AG09309 (cell line): ENCODE data around the gene LIME1.

Experiments
- DNase-seq: peaks from one replicate; pipeline ENCODE4 v3.0.0-alpha.2; 2010; ENCODE audit warnings: low read depth
- H3K4me3 ChIP-seq: 2 replicates; pipeline ENCODE4 v1.5.1; 2011; ENCODE audit warnings: mild to moderate bottlenecking, low read depth, low read length, moderate library complexity; ENCODE audit not compliant: control insufficient read depth
- CTCF ChIP-seq: IDR thresholded peaks from 2 replicates; pipeline ENCODE4 v1.5.1; 2011; ENCODE audit warnings: mild to moderate bottlenecking, low read depth, low read length, inconsistent platforms; ENCODE audit not compliant: insufficient read depth, control insufficient read depth; ENCODE audit errors: missing control alignments

LIME1 gene, protein sequence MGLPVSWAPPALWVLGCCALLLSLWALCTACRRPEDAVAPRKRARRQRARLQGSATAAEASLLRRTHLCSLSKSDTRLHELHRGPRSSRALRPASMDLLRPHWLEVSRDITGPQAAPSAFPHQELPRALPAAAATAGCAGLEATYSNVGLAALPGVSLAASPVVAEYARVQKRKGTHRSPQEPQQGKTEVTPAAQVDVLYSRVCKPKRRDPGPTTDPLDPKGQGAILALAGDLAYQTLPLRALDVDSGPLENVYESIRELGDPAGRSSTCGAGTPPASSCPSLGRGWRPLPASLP

GRCh38 chr20:63735859-63736718 is at the start of gene LIME1:
TSS of gene LIME1 (plus strand) at chr20:63736664. CDS start at chr20:63737550, 886 bp downstream.
- DNase-seq, result no peak

GRCh38 chr20:63687419-63688178 is 48.9 kb upstream of the LIME1 start:
- no peak overlapping the region for H3K4me3 ChIP-seq
- TF ChIP-seq CTCF, result no peak
- no peak for DNase-seq

More at GRCh38 chr20:63735859-63736718, at the start of gene LIME1:
- H3K4me3 ChIP-seq, result no peak within 1 kb of the TSS
- TF ChIP-seq CTCF, result no peak

GRCh38 chr20:63688228-63689045 is 48.0 kb upstream of the LIME1 start:
- TF ChIP-seq CTCF, result no peak
- no peak overlapping the region for H3K4me3 ChIP-seq
- no peak for DNase-seq

DNA sequence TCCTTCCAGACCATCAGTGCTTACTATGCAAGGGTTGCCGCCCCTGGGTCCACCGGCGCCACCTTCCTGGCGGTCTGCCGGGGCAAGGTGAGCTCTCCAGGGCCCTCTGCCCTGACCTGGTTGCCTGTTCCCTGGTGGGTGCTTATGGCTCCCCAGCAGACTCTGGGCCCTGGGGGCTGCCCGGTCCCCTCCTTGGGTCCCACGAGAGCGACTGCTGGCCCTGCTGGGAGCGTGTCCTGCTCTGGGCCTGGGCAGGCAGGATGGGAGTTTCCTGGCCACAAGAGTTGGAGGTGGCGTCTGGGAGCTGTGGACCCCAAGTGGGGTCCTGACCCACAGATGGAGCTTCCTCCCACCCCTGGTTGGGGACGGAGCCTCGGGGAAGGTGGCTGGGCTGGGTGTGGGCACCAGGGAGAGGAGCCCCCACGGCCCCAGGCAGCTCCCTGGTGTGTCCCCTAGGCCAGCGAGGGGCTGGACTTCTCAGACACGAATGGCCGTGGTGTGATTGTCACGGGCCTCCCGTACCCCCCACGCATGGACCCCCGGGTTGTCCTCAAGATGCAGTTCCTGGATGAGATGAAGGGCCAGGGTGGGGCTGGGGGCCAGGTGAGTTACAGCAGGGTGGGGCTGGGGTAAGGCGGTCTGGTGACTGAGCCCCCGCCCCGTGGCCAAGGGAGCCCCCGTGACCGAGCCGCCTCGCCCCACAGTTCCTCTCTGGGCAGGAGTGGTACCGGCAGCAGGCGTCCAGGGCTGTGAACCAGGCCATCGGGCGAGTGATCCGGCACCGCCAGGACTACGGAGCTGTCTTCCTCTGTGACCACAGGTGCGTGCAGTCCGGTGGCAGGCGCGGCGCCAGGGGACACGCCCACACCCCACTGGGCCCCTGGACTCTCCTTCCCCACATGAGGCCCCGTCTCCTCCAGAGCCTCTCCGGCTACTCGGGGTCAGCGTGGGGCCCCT is 47.1 kb upstream of the LIME1 start:
- no peak for DNase-seq
- no peak for TF ChIP-seq CTCF
- no peak overlapping the region for H3K4me3 ChIP-seq

DNA sequence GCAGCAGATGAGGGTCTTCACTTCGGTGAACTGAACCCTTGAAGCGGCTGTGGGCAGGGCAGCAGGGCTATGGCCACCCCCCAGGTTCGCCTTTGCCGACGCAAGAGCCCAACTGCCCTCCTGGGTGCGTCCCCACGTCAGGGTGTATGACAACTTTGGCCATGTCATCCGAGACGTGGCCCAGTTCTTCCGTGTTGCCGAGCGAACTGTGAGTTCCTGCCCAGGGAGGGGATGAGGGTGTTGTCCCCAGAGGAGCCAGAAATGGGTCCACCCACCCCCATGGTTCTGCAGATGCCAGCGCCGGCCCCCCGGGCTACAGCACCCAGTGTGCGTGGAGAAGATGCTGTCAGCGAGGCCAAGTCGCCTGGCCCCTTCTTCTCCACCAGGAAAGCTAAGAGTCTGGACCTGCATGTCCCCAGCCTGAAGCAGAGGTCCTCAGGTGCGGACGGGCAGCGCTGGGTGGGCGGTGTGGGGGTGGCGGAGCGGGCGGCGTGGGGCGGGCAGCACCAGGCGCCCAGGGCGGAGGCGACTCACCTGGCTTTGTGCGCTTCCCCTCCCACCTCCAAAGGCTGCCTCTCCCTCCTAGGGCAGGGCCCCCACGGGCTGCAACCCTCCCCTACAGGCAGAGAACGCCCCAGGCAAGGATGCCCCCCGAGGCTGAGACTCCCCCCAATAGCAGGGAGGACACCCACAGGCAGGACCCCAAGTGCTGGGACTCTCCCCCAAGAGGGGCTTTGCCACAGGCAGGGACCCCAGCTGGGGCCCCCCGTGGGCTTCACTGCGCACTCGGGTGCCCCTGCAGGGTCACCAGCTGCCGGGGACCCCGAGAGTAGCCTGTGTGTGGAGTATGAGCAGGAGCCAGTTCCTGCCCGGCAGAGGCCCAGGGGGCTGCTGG is 46.2 kb upstream of the LIME1 start:
- H3K4me3 ChIP-seq, result no peak overlapping the region
- no peak for DNase-seq
- no peak for TF ChIP-seq CTCF
